GM18520 (cell line): ENCODE data around the gene CLPSL2.

ENCODE experiments used
- ATAC-seq: cut with Tn5 transposase; IDR thresholded peaks from one replicate; pipeline ENCODE4 v1.9.1; 2021; ENCODE audit not compliant: unreplicated experiment

The CLPSL2 gene

GRCh38 chr6:35746516-35746915 is 29.9 kb upstream of the CLPSL2 start:
- ATAC-seq: no peak

DNA sequence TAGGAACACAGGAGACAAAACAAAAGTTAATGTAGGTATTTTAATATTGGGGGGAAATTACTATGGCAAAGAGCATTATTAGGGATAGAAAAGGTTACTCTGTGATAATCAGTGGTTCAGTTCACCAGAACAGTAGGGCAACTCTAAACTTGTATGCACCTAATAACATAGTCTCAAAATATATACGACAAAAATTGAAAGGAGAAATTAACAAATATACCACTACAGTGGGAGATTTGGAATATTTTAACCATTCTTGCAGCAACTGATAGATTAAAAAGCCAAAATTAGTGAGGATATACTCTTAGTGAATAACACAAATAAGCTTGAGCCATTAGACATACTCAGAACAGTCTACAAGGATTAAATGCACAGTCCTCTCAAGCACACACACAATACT is 28.5 kb upstream of the CLPSL2 start:
- ATAC-seq: no peak

GRCh38 chr6:35750557-35750956 is 25.8 kb upstream of the CLPSL2 start:
- no peak for ATAC-seq

DNA sequence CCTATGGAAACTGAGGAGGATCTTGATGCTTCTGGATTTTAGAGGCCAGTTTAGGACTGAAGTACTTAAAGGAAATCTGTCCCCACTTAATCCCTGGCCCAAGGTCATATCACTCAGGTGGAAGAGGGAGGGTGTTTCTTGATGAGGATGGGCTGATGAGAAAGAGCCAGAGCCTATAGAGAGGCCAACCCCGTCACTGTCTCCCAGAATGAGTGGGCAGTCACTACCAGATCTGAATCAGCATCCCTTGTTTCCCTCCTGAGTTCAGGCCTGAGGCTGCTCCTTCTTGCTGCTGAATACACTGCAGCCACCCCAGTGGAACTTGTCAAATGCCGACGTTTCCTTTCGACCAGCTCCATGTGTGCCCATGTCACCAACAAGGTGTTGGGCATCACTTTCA is 24.8 kb upstream of the CLPSL2 start:
- no peak for ATAC-seq

- ATAC-seq: no peak
Measured at GRCh38 chr6:35752330-35752729, 24.1 kb upstream of the CLPSL2 start.

DNA sequence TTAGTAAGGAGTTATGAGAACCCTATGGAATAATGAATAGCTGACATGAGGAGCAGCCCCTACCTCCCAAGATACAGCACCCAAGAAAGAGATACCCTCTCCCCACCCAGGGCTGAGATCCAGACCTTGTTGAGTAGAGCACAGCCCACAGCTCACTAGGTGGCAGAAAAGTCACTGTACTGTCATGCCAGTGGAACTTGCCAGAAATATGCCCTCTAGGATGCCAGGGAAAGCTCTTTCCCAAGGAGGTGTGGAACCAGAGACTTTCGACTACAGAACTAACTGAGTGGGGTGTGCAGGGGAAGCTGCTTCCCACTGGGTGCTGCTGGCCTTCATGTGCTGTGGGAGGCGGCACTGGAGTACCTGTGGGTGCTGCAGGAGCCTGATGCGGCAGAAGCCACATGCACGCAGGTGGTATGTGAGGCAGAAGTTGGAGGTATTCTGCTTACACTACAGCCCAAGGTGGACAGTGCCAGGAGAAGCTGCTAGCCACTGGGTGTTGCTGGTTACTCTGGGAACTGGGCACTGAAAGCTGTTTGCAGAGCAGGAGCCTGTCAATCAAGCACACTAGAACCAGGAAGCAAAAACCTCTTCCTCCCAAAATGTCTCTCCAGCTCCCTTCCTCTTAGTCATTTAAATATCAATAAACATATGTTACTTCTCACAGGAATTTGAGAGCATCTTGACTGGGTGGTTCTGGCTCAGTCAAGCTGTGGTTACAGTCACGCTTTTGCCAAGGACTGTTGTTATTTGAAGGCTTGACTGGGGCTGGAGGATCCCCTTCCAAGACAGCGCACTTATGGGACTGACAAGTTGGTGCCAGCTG is 21.7 kb upstream of the CLPSL2 start:
- no peak for ATAC-seq

DNA sequence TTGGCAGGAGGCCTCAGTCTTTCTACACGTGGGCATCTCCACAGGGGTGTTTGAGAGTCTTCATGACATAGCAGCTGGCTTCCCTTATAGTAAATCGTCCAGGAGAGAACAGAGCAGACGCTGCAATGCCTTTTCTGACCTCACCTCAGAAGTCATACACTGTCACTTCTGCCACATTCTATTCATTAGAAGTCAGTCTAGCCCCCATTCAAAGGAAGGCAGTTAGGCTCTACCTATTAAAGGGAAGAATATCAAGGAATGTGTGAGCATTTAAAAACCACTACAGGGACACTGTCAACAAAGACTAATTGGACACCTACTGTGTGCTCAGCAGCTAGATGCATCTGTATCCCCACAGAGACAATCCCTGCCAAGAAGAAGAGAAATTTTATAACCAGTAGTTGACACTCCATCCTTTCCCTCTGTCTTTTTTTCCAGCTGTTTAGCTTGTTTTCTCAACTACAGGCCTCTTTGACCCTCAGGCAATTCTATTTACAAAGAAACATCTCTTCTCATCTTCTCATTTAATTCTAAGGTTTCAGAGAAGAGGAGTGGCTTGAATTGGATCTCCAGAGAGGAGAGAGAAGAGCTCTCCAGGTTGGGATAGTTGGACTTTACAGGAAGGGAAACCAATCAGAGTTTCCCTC is 21.0 kb upstream of the CLPSL2 start:
- ATAC-seq: no peak

- ATAC-seq: no peak
Measured at GRCh38 chr6:35757456-35758123, 18.8 kb upstream of the CLPSL2 start.

- ATAC-seq: no peak
Measured at GRCh38 chr6:35759426-35759825, 17.0 kb upstream of the CLPSL2 start.

DNA sequence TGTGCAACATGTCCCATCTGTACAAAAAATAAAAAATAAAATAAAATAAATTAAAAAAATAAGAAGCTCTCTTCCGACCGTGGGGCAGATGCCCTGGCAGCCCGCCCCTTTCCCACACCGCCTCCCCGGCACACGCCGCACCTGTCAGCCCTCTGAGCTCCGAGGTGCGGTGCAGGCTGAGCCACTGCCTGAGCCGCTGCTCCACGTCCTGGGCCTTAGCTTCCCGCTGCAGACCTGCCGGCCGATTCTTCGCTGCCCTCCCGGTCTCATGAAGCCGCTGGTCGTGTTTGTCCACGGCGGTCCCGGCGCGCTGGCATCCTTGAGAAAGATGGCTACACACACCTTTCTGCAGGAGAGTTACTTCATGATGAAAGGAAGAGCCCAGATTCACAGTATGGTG is 10.7 kb upstream of the CLPSL2 start:
- ATAC-seq: no peak

GRCh38 chr6:35769211-35769610 is 7.2 kb upstream of the CLPSL2 start:
- ATAC-seq: no peak

DNA sequence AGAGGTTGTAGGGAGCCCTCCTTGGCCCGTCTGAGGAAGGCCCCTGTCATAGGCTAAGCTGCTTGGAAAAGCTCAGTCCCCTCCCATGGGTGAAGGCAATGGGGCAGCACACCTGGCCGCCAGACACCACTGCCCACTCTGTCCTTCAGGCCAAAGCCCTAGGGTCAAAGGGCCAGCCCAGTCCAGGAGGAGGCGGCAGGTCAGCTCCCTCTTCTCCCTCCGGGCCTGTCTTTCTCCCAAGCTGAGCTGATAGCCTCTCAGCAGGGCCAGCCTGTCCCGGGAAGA is 5.1 kb upstream of the CLPSL2 start:
- no peak for ATAC-seq

DNA sequence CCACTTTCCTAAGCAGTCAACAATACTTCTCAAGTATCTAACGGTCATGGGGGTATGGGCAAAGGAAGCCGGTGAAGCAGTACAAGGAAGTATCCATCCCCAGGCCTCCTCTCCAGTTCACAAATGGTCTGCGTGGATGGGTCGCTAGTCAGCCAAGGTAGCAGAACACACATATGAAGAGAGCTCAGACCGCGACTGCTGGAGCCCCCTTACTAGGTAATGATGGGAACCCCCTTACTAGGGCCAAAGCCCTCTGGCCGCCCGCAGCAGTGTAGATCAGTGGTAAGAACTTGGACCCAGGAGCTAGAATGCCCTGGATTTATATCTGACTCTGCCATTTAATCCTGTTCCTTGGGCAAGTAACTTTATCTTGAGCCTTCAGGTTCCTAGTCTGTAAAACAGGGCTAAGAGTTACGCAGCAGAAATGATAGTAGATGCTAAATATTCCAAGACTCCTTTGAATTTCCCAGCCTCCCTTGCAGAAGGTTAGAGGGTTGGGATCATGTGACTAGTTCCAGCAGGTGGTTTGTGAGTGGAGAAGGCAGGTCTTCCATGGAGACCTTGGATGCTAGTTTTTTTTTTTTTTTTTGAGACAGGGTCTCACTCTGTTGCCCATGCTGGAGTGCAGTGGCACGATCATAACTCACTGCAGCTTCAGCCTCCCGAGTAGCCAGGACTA is 2.1 kb upstream of the CLPSL2 start:
- ATAC-seq: no peak

DNA sequence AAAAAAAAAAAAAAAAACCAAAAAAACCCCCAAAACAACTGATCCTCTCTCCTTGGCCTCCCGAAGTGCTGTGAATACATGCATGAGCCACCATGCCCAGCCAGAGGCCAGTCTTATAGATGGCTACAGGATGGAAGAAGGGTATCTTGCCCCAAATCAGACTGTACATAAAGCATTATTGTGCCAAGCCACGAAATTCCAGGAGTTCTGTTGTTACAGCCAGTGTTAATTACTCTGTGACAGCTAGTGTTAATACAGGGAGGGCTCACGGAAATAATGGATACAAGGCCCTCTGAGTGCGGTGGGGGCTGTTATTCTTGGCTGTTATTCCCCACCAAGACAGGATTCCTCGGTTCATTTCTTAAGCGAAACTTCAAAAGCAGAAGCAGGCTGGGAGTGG is 1.4 kb upstream of the CLPSL2 start:
- ATAC-seq: no peak

- ATAC-seq: no peak
Measured at GRCh38 chr6:35777356-35778102, 1.1 kb downstream of the CLPSL2 start.

GRCh38 chr6:35778437-35778836 is 2.0 kb downstream of the CLPSL2 start:
- ATAC-seq: no peak

- no peak for ATAC-seq
Measured at GRCh38 chr6:35780719-35781118, 4.3 kb downstream of the CLPSL2 start, which contains the start of gene CLPSL1. Gene CLPSL1 (plus strand): TSS chr6:35781019. CDS start chr6:35781111, 92 bp downstream.

- no peak for ATAC-seq
Measured at GRCh38 chr6:35781290-35781689, 4.9 kb downstream of the CLPSL2 start.

- no peak for ATAC-seq
Measured at GRCh38 chr6:35782424-35782823, 6.0 kb downstream of the CLPSL2 start.

DNA sequence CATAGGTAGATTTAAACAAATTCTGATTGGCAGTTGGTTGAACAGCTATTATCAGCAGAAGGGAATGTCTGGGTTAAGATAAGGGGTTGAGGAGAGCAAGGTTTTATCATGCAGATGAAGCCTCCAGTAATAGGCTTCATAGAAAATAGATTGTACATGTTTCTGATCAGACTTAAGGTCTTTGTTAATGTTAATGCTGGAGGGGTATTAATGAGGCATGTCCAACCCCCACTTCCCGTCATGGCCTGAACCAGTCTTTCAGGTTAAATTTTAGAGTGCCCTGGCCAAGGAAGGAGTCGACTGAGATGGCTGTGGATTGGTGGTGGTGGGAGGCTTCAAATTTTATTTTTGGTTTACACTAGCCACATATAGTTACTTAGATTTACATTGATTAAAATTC is 7.8 kb downstream of the CLPSL2 start:
- no peak for ATAC-seq

GRCh38 chr6:35786272-35786671 is 9.9 kb downstream of the CLPSL2 start:
- ATAC-seq: no peak
